HEK293T (cell line): ENCODE measurements around the gene THRB.

Source experiments
- CTCF ChIA-PET: fragments of 350-600 bp; formaldehyde crosslinking; extraction: SDS; loops from one replicate; lab custom pipeline; 2021; ENCODE audit warnings: antibody characterized with exemption, inconsistent platforms; lab: Yijun Ruan, JAX
- POLR2A ChIA-PET: fragments of 350-600 bp; formaldehyde crosslinking; extraction: SDS; loops from one replicate; lab custom pipeline; 2020; ENCODE audit warnings: antibody characterized with exemption, inconsistent platforms; lab: Yijun Ruan, JAX
- DNase-seq: peaks from one replicate; pipeline ENCODE4 v3.0.0; 2012; ENCODE audit warnings: mixed read lengths; ENCODE audit errors: extremely low spot score
- ARNT ChIP-seq: fragments of 450-650 bp; IDR thresholded peaks from 2 replicates; pipeline ENCODE4 v1.6.1; 2017; ENCODE audit warnings: mild to moderate bottlenecking
- BHLHE40 ChIP-seq: fragments of 450-650 bp; IDR thresholded peaks from 2 replicates; pipeline ENCODE4 v1.6.1; 2016; ENCODE audit warnings: mild to moderate bottlenecking, moderate library complexity, borderline replicate concordance
- CTBP1 ChIP-seq: fragments of 450-650 bp; IDR thresholded peaks from 2 replicates; pipeline ENCODE4 v1.6.1; 2016; ENCODE audit warnings: borderline replicate concordance
- ELF4 ChIP-seq: fragments of 450-650 bp; IDR thresholded peaks from 2 replicates; pipeline ENCODE4 v1.6.1; 2017; ENCODE audit warnings: antibody characterized with exemption
- FOXA1 ChIP-seq: fragments of 450-650 bp; IDR thresholded peaks from 2 replicates; pipeline ENCODE4 v1.6.1; 2016; ENCODE audit warnings: mild to moderate bottlenecking
- FOXK2 ChIP-seq: fragments of 450-650 bp; IDR thresholded peaks from 2 replicates; pipeline ENCODE4 v1.6.1; 2016; ENCODE audit warnings: mild to moderate bottlenecking
- FOXM1 ChIP-seq: fragments of 450-650 bp; IDR thresholded peaks from 2 replicates; pipeline ENCODE4 v1.6.1; 2017; ENCODE audit warnings: mild to moderate bottlenecking, borderline replicate concordance
- HDGF ChIP-seq: fragments of 450-650 bp; IDR thresholded peaks from 2 replicates; pipeline ENCODE4 v1.6.1; 2017; ENCODE audit warnings: antibody characterized with exemption, borderline replicate concordance
- L3MBTL2 ChIP-seq: fragments of 450-650 bp; conservative IDR thresholded peaks from 2 replicates; pipeline ENCODE4 v1.6.1; 2016; ENCODE audit warnings: mild to moderate bottlenecking
- LEF1 ChIP-seq: fragments of 450-650 bp; IDR thresholded peaks from 2 replicates; pipeline ENCODE4 v1.6.1; 2017; ENCODE audit warnings: mild to moderate bottlenecking, borderline replicate concordance
- NFRKB ChIP-seq: fragments of 450-650 bp; IDR thresholded peaks from 2 replicates; pipeline ENCODE4 v1.6.1; 2016; ENCODE audit warnings: mild to moderate bottlenecking, moderate library complexity
- PKNOX1 ChIP-seq: fragments of 450-650 bp; IDR thresholded peaks from 2 replicates; pipeline ENCODE4 v1.6.1; 2016
- SP1 ChIP-seq: fragments of 450-650 bp; IDR thresholded peaks from 2 replicates; pipeline ENCODE4 v1.6.1; 2017
- SUZ12 ChIP-seq: fragments of 450-650 bp; IDR thresholded peaks from 2 replicates; pipeline ENCODE4 v1.6.1; 2016; ENCODE audit warnings: mild to moderate bottlenecking
- TARDBP ChIP-seq: fragments of 450-650 bp; IDR thresholded peaks from 2 replicates; pipeline ENCODE4 v1.6.1; 2016
- ZNF384 ChIP-seq: fragments of 450-650 bp; IDR thresholded peaks from 2 replicates; pipeline ENCODE4 v1.6.1; 2016

The THRB gene

DNA sequence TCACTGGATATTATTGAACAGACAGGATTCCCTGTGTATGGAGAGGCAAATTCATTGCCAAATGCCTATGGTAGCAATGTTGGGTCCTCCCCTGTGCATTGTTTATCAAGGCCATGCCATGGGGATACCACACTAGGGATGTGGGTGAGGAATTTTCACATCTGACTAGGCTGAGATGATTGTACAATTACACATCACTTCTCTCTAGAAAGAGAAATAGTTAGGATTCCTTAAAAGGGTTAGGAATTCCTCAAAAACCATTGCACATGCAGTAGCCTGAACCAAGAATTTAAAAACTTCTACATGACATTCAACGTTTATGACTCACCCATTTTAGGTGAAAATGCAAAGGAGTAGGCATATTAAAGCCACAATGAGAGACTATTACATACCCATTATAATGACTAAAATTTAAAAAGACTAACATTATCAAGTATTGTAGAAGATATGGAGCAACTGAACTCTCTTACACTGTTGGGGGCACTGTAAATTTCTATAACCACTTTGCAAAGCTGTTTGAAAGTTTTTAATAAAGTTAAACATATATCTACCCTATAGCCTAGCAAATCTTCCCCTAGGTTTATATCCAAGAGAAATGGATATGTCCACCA, 175.9 kb downstream of the THRB start:
- TF ChIP-seq TARDBP (no peak), SP1 (no peak), ARNT (no peak), NFRKB (no peak)
- CTCF ChIA-PET: no interaction called here
- no peak for DNase-seq
- POLR2A ChIA-PET: no interaction called here

GRCh38 chr3:24316887-24317383, 177.7 kb downstream of the THRB start:
- TF ChIP-seq NFRKB (no peak), TARDBP (no peak), ARNT (no peak), FOXM1 (no peak), PKNOX1 (no peak), L3MBTL2 (no peak), ZNF384 (no peak), FOXA1 (no peak), SP1 (no peak), HDGF (no peak), ELF4 (no peak), SUZ12 (no peak), BHLHE40 (no peak), LEF1 (no peak), CTBP1 (no peak), FOXK2 (no peak)
- ChIA-PET CTCF (no interaction called here), POLR2A (no interaction called here)

DNA sequence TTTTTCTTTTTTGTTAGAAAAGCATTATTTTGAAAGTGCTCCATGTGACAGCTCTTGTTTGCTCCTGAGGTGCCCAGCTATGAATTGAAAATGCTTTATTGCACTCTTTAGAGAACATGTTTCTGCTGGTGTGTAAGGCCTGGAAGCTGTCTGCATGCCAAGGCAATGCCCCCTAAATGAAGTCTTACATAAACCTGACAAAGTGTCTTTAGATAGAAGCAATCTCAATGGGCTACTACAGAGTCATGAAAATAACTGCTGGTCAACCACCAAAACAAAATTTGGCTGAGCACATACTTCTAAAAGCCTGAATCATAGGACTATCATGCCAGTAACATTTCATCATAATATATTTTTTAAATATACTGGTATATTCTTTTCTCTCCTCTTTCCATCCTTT, 178.7 kb downstream of the THRB start:
- DNase-seq: no peak
- ChIA-PET POLR2A (no interaction called here), CTCF (no interaction called here)
- TF ChIP-seq LEF1 (no peak), HDGF (no peak), ELF4 (no peak), FOXK2 (no peak), FOXA1 (no peak), SP1 (no peak), SUZ12 (no peak), TARDBP (no peak), ARNT (no peak), PKNOX1 (no peak), NFRKB (no peak)

More at GRCh38 chr3:24316887-24317383, 177.7 kb downstream of the THRB start:
- no peak for DNase-seq

DNA sequence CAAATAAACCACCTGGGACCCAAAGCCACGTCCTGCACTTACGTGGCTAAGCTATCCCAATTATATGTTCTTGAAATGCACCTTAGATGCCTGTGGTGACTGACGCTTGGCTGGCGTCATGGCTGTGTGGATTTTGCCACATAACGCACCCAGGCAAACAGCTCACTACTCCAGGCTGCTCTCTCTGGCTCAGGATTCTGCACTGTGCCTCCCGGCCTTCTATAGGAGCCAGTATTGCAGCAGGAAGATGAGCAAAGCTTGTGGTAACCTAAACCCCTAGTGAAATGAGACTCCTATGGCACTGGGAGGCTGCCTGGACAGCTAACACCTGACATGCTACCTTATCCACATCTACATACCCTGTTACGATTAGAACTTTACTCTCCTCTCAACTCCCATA, 179.3 kb downstream of the THRB start:
- POLR2A ChIA-PET: no interaction called here
- TF ChIP-seq FOXA1 (no peak), FOXK2 (no peak), PKNOX1 (no peak), SUZ12 (no peak), NFRKB (no peak), BHLHE40 (no peak), FOXM1 (no peak), HDGF (no peak), CTBP1 (no peak), SP1 (no peak), L3MBTL2 (no peak), TARDBP (no peak)
- DNase-seq: no peak
- CTCF ChIA-PET: no interaction called here

DNA sequence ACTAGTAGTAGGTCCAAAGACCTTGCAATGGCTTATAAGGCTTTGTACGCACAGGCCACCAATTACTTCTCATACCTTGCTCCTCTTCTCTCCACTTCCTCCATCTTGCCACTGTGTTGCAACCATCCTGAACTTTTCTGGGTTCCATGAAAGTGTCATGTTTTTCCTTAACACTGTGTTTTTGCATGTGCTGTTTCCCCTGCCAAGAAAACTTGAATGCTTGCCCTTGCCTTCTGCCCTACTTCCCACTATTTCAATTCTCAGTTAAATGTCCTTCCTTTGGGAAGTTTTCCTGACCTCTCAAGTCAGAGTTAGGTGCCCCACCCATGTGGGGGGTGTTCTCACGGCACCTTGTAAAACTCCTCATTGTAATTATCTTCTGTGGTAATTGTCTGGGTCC, 182.8 kb downstream of the THRB start:
- ChIA-PET CTCF (no interaction called here), POLR2A (no interaction called here)
- no peak for DNase-seq
- TF ChIP-seq FOXM1 (no peak), BHLHE40 (no peak), NFRKB (no peak), HDGF (no peak), LEF1 (no peak), SUZ12 (no peak)

DNA sequence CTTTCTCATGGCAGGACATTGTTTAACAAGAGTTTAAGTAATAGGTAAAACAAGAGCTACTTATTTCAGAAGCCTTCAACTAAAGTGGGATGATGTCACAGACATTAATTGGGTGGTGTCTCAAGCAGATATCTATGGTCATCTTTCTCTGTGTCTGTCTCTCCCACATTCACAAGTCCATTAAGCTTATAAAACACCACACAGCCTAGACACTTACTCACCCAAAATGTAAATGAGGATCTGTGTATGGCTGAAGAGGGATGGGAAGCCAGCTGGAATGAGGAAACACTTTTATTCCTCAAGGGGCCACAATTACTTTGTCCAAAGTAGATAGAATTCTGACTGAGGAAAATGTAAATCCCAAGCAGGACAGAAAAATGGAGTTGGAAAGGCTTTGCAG, 183.8 kb downstream of the THRB start:
- ChIA-PET POLR2A (no interaction called here), CTCF (interaction anchor here (0.7 kb wide), 1 partner anchor 363 kb away, joined by 4 read pairs; no protein-coding TSS in a partner anchor)
- TF ChIP-seq BHLHE40: no peak
- no peak for DNase-seq

DNA sequence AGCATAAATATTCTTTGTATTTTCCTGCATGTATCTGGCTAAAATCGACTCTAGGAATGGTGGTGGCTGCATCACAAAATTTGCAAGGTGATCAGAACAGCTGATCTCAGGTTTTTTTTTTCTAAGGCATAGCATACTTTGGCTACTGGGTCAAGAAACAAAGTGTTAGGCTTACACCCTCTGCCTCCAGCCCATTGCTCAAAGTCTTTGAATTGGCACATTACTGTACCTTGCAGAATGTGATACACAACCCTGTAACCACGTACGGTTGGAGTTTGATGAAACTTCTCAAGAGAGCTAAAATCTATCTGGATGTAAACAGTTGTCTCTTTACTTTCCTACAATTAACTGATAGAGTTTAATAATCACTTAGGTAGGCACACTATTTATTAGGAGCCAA, 188.1 kb downstream of the THRB start:
- TF ChIP-seq FOXK2 (no peak), L3MBTL2 (no peak)
- CTCF ChIA-PET: interaction anchor here (0.6 kb wide), 1 partner anchor 157 kb away, joined by 3 read pairs; no protein-coding TSS in a partner anchor
- no peak for DNase-seq

More for the DNA sequence above, 188.1 kb downstream of the THRB start:
- POLR2A ChIA-PET: no interaction called here
